NCI-H1694 treated with DMSO at 0.1 percent for 48 hours (cell line): ENCODE data around the gene MRRF.

ENCODE experiments used
- DNase-seq: peaks from one replicate; lab custom pipeline; 2025; lab: John Stamatoyannopoulos, UW

The MRRF gene

GRCh38 chr9:122332644-122333043 is 68.0 kb downstream of the MRRF start:
- DNase-seq, result no peak

GRCh38 chr9:122333169-122333808 is 68.6 kb downstream of the MRRF start:
- no peak for DNase-seq

- DNase-seq, result no peak
Observed at GRCh38 chr9:122334916-122335315, 70.2 kb downstream of the MRRF start.

DNA sequence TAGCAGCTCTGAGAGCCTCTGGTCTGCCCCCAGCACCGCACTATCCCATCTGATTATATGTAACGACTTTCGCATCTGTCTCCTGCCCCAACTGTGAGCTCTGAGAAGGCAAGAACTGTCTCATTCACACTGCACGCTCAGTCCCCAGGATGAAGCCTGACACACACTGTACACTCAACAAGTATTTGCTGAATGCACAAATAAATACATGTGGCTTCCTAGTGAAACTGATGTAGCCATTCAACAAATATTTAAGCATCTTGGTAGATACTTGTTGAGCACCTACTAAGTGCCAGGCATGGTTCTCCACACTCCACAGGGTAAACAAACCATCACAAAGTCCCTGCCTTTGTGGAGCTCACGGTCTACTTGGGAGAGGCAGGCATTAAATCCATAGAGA is 71.5 kb downstream of the MRRF start:
- no peak for DNase-seq

DNA sequence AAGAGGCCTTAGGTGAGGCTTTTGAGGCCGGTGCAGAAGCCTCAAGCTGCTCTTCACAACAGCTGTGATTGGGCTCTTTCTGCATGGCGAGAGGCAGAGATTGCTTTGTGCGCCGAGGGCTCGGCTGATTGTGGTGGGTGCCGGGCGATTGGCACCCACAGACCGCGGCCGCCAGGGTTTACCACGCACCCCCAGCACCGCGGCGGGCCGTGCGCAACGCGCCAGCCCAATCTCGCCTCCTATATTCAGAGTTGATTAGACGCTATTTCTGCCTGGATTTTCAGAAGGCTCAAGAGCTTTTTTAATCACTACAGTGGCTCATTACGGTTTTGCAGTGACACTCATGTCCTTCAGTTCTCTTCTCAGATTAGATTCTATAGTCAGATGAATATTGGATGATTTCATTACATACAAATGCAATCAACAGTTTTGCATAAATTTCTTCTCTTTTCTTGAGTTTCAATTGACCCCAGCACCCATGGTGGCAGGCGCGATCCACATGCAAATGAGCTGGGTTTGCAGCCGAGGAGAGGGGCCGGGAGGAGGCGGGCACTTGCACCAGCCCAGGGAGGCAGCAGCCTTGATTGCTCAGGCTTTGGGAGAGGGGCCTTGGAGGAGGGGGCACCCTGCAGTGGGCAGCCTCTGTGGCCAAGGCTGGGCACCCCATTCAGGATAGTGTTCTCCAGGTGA is 72.3 kb downstream of the MRRF start:
- DNase-seq, result no peak

GRCh38 chr9:122337556-122337929 is 72.9 kb downstream of the MRRF start:
- DNase-seq, result no peak

- no peak for DNase-seq
Observed at GRCh38 chr9:122338536-122338935, 73.9 kb downstream of the MRRF start.

DNA sequence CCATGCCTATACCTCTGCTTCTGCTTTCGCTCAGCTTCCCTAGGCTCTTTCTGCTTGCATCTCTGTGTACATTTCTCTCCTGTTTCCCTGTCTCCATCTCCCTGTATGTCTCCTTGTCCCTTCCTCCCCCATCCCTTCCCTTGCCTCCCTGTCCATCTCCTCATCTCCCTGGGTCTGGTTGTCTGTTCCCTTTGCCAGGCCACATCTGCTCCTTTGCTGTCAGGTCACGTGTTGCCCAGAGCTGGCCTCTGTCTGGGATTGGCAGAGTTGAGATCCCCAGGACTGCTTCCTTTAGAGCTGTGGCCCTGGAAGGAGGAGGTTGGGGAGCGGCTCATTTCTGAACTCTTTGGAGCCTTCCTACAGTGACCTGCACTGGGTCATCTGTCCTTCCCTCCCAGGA is 74.3 kb downstream of the MRRF start:
- DNase-seq, result no peak

DNA sequence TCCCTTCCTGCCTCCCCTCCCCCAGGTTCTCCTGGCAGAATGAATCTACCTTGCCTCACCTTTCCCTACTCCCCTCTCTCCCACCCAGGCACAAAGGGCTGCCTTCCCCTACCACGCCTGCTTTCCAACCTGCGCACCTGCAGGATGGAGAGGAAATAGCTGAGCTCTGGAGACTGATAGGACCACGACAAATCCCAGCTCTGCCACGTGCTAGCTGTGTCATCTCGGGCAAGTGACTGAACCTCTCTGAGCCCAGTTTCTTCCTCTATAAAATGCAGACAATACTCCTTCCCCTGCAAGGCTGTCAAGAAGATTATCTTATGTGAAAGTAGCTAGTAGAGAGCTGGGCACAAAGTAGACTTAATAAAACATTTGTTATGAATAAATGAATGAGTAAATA is 74.9 kb downstream of the MRRF start:
- no peak for DNase-seq

GRCh38 chr9:122340161-122340560 is 75.5 kb downstream of the MRRF start:
- no peak for DNase-seq

DNA sequence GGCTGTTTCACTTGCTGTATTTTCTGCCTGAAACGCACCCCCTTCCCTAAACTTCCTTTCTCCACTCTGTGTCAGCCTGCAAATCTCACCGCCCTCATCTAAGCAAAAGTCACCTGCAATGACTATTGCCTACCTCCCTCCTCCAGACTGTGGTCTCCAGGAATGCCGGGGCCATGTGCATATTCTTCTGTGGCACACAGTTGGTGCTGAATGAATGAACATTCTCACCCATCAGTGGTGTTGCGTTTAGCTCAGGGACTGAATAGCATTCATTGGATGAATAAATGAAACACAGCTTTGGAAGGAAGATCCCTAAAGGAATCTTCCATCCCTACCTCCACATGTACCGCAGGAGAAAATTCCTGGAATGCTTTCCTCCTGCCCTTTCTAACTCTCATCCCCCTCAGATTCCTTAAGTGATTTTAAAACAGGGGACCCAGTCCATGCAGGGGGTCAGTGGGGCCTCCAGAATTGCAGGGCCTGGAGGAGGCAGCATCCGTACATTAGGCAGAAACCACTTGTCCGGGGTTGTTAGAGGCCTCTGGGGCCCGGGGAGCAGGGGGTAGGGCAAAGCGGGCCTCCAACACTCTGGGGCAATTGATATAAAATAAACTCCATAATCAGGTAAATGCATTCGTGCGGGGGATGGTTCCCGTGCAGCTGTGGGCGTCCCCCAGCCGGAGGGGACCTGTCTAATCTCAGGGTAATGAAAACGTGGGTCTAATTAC is 77.8 kb downstream of the MRRF start:
- DNase-seq, result no peak

DNA sequence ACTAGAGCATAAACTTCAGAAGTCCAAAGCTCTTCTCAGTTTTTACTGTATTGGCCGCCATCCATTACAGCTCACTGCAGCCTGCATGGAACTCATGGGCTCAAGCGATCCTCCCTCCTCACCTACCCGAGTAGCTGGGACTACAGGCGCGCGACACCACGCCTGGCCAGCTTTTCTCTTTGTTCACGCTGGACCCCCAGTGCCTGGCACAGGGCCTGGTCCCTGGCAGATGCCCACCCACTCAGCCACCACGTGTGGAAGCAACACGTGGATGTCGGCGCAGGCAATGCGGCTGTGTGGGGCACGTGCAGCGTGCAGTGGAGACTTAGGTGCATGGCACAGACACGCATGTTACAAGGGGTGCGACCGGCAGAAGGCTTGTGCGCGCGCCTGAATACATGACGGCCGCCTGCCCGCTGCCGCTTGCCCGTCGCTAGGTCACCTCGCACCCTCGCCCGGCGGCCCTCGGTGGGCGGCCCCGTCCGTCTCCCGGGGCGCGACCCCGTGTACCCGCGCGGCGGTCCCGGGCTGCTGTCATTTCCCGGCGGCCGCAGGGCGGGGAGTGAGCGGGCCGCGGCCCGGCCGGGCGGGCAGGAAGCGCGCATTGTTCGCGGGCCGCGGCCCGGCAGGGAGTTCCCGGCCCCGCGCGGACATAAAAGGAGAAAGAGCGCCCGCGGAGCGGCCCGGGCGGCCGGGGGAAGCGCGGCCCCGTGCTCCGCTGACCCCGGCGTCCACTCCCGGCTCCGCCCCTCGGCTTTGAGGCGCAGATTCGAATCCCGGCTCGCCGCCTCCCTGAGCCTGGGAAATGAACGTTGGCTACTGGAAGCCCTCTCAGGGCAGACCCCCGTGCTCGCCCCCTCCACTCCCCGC is 82.0 kb downstream of the MRRF start:
- DNase-seq, result no peak

DNA sequence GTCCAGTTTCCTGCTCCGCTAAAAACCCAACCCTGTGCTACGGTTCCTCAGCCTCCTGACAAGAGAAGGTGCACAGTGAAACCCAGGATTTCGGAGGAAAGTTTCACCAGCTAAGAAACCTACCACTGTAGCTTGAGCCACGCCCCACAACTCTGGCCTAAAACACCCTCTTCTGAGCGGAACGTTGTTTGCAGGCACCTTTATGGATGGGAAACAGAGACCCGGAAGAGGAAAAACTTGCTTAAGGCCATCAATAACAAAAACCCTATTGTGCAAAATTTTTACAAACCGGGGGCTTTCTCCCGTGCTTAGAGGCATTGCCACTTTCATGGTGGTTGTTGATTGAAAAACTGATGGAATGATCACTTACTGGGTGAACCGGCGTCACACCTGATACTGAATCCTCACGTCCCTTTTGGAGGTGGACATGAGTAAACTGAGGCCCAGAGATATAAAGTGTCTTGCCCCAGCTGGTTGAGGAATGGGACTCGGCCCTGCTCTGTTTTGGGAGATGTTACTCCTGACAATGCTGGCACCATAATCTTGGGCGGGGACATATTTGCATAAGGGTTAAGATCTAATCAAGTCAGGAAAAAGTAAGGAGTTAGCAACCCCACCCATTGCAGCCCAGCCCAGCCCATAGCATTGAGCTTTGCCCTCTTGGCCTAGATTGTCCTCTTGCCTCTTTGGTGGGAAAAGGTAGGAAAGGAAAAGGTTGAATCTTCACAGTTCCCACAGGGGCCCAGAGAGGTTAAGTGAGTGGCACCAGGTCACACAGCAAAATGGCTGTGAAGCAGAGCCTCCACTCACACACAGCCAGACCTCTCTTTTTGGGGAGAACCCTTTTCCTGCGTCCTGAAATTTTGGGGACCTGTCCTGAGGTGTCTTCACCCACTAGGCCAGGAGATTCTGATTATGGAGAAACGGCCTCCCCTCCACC is 82.9 kb downstream of the MRRF start:
- DNase-seq, result no peak

GRCh38 chr9:122348288-122348777 is 83.7 kb downstream of the MRRF start:
- no peak for DNase-seq

DNA sequence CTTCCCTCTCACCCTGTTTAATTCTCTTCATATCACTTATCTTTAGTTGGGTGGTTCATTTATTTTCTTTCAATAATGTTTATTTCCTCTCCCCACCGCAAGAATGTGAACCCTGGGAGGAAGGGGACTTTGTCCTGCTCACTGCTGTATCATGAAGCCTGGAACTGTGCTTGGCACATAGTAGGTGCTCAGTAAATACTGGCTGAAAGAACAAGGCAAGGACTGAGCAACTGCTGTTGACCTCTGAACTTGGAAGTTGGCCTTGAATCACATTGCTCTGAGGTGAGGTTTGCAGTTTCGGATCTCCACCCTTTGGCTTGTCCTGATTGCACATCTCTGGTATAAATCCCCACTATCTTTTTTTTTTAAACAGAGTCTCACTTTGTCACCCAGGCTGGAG is 84.1 kb downstream of the MRRF start:
- no peak for DNase-seq

- no peak for DNase-seq
Observed at GRCh38 chr9:122349201-122349600, 84.5 kb downstream of the MRRF start.

DNA sequence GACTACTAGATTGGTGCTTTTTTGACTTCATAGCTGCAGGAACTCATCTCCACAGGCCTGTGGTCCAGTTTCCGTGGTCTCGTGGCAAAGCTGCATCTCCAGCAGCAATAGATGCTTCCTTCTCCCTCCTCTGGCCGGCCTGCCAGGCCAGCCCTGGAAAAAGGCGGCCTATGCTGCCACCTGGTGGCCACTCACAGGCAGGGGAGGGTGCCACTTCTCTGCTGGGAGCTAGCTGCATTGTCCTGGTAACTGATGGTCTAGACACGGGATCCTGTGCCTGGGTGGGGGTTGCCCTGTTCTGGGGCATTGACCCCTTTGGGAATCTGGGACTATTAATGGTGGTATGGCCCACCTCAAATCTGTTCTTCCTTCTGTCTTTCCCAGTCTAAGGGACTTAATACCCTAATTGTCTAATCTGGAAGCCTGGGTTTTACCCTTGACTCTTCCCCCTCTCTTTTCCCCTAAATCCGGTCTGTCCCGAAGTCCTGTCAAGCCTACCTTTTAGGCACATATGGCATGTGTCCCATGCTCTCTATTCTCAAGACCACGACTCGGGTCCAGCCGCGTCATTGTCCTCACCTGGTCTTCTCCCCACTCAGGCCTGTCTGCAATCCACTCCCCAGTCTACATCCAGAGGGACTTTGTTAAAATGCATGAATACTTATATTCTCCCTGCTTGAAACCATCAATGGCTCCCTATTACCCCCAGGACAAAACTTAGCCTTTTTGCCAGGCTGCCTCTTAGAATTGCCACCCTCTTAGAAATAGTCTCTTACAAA is 86.1 kb downstream of the MRRF start:
- DNase-seq, result peak; percentile 2

DNA sequence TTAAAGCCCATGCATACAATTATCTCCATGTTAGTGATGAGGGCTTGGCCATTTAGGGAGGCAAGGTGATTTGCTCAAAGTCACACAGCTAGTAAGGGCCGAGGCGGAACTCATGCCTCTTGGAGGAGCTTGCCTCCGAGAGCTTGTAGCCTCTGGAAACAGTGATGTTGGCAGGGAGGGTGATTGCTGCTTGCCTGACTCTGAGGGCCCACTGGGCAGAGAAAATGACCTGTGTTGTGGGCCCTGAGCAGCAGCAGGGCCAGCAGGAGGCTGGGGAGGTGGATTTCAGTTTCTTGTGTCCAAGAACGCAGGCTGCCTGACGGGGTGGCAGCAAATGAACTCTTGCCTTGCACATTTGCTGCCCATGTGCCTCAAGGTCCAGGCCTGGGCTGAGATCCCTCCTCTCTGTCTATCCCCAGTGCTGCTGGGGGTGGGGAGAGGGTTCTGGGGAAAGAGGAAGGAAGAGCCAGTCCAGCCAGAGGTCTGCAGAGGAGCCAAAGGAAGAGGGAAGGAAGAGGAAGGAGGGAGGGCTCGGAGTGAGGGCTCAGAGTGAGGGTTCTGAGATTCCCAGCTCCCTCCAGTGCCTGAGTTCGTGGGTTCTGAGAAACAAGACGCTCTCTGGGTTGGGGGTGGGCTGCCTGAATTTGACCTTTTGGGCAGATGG is 90.0 kb downstream of the MRRF start:
- DNase-seq, result no peak

GRCh38 chr9:122355336-122355875 is 90.7 kb downstream of the MRRF start:
- DNase-seq, result no peak
